C4-2B (cell line): ENCODE measurements around the gene ZDHHC6.
"Not testable (repeated sequence)": the region's sequence is repeated elsewhere in the genome, so short reads cannot be mapped to it uniquely, and the experiment has no call there.

Source experiments
- H3K27ac ChIP-seq: fragments of 450-650 bp; 2 replicates; pipeline ENCODE4 v1.5.1; 2017
- ZFX ChIP-seq: fragments of 450-650 bp; IDR thresholded peaks from 2 replicates; pipeline ENCODE4 v1.6.1; 2017
- TF ChIP-seq, protein P1 (sequence below): fragments of 450-650 bp; conservative IDR thresholded peaks from 2 replicates; pipeline ENCODE4 v1.5.1; 2017; ENCODE audit warnings: mild to moderate bottlenecking

ZDHHC6 gene

DNA sequence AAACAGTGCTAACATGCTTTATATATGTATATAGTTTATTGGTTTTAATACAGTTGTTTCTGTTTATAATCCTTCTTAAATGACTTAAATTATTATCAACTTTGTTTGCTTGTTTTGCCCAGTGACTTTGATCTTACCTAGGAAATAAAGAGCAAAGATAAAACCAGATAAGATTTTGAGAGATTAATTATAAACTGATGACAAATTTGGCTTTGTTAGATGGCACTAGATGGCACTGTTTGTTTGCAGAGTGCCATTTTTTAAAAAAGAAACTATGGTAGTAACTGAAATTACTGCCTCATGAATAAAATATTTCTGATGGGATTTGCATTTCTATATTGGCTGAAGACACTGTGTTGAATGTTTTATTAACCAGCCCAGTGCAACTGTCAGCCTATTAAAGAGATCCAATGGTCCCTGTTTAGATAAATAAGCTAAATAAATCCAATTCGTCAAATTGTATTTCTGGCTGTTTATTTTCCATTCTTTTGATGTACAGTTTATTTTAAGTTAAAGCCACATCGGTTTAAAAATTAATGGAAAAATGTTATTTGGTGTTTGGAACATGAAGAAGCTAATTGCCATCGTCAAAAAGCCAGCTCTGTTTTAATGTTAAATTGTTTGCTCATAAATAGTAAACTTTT, 29.0 kb upstream of the ZDHHC6 start:
- TF ChIP-seq, protein P1, sequence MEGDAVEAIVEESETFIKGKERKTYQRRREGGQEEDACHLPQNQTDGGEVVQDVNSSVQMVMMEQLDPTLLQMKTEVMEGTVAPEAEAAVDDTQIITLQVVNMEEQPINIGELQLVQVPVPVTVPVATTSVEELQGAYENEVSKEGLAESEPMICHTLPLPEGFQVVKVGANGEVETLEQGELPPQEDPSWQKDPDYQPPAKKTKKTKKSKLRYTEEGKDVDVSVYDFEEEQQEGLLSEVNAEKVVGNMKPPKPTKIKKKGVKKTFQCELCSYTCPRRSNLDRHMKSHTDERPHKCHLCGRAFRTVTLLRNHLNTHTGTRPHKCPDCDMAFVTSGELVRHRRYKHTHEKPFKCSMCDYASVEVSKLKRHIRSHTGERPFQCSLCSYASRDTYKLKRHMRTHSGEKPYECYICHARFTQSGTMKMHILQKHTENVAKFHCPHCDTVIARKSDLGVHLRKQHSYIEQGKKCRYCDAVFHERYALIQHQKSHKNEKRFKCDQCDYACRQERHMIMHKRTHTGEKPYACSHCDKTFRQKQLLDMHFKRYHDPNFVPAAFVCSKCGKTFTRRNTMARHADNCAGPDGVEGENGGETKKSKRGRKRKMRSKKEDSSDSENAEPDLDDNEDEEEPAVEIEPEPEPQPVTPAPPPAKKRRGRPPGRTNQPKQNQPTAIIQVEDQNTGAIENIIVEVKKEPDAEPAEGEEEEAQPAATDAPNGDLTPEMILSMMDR: peak; percentile 85
- no peak for TF ChIP-seq ZFX
- no peak overlapping the region for H3K27ac ChIP-seq

DNA sequence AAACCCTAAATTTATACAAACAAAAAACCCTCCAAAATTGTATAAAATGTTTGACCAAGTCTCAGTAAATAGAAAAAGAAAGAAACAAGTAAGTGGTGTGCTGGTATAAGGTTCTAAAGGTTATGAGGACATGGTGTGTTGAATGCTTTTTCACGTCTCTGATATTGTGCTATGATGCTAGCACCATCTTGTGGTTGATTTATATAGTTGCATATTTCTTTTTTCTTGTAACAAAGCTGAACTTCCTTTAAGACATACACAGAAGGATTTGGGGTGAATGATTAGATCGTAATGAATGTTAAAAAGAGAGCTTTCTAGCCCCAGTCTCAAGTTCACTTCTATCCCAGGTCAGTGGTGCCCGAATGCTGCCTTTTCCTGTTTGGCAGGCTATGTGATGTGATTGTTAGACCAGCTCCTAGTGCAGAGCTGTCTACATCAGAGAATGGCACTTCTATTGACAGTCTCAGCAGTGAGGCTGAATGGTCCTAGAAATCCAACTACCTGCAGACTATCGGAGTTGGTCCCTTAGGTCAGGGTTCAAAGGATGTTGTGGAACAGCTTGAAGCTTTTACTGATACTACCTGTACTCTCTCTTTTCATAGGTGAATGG, 25.3 kb upstream of the ZDHHC6 start:
- TF ChIP-seq, protein P1: peak; percentile 91
- no peak for TF ChIP-seq ZFX
- no peak overlapping the region for H3K27ac ChIP-seq

DNA sequence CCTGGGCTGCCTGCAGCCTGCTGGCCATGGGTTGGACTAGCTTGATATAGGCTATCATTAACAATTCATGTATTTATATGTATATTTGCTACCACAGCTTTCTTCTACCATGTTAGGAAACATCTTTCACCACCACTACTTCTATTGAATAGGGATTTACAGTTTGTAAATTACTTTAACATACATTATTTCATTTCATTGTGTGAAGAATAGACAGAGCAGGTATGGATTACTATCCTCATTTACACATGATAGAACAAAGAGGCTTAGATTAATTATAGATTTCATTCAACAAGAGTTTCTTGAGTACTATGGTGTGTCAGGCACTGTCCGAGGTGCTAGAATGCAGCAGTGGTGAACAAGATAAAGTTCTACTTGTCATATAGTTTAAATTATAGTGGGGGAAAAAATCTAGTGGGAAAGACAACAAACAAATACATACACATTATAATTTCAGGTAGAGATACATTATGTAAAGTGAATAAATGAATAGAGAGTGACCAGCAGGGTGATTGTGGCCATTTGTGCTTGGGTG, 20.9 kb upstream of the ZDHHC6 start:
- no peak overlapping the region for H3K27ac ChIP-seq
- no peak for TF ChIP-seq ZFX
- TF ChIP-seq, protein P1: no peak

DNA sequence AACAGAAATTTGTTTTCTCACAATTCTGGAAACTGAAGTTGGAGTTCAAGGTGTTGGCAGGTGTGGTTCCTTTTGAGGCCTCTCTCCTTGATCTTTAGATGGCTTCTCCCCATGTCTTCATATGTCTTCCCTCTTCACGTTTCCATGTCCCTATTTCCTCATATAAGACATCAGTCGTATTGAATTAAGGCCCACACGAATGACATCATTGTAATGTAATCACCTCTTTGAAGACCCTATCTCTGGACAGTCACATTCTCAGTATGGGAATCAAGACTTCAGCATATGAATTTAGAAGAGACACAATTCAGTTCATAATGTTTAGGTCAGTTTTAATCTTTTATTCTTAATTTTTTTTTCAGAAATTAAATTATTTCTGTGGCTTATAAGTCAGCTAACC, 20.1 kb upstream of the ZDHHC6 start:
- no peak for TF ChIP-seq ZFX
- TF ChIP-seq, protein P1: no peak
- no peak overlapping the region for H3K27ac ChIP-seq

DNA sequence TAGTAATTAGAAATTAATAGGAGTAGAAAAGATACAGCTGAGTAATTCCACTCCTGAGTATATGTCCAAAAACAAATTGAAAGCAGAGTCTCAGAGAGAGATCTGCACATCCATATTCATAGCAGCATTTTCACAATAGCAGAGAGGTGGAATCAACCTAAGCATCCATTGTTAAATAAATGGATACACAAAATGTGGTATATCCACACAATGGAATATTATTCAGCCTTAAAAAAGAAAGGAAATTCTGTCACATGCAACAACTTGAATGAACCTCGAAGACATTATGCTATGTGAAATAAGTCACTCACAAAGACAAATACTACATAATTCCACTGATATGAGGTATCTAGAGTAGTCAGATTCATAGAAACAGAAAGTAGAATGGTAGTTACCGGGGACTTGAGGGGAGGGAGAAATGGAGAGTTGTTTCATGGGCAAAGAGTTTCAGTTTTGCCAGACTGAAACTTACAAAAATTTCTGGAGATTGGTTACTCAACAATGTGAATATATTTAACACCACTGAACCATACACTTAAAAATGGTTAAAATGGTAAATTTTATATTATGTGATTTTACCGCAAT, 18.7 kb upstream of the ZDHHC6 start:
- H3K27ac ChIP-seq: no peak overlapping the region

DNA sequence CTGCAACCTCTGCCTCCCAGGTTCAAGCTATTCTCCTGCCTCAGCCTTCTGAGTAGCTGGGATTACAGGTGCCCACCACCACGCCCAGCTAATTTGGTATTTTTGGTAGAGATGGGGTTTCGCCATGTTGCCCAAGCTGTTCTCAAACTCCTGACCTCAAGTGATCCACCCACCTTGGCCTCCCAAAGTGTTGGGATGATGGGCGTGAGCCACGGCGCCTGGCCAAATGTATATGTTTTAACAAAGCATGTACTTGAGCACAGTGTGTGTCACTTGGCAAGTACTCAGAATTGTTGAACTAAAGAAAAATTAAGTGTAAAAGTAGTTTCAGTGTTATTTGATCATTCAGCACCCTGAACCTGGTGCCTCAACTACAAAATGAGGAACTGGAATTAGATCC, 17.4 kb upstream of the ZDHHC6 start:
- not testable (repeated sequence) for H3K27ac ChIP-seq

More for the DNA sequence above, 18.7 kb upstream of the ZDHHC6 start:
- no peak for TF ChIP-seq ZFX
- TF ChIP-seq, protein P1: no peak

DNA sequence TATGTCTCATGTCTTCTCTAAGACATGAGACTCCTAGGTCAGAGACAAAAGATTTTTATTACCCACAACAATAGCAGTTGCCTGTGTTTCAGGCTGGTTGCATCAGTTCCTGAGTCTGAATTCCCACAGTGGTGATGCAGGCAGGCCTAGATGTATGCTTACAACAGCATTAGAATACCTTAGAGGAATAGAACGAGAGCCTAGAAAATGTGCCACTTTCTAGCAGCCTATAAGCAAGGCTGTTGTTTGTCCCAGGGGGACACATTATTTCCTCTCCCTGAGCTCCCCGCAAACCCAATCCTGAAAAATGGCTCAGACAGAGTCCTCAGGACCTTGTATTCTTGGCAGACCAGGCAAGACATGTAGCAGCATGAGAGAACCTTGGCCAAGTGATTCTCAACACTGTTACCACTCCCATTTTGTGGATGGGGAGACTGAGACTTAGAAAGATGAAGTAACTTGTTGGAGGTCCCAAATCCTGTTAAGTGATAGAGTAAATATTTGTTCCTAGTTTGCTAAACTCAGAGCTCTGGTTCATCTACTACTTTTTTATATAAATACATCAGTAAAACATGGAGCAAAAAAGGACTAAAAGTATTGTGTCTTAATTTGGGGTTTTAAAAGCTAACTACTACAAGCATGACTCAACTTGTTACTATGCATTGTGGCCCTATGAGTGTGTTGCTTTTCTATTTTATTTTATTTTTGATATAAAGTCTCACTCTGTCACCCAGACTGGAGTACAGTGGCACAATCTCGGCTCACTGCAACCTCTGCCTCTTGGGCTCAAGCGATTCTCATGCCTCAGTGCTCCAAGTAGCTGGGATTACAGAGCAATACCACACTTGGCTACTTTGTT, 14.5 kb upstream of the ZDHHC6 start:
- H3K27ac ChIP-seq: no peak overlapping the region
- TF ChIP-seq, protein P1: no peak
- TF ChIP-seq ZFX: no peak
